ENCODE data around the gene ESR1.

Gene ESR1

DNA sequence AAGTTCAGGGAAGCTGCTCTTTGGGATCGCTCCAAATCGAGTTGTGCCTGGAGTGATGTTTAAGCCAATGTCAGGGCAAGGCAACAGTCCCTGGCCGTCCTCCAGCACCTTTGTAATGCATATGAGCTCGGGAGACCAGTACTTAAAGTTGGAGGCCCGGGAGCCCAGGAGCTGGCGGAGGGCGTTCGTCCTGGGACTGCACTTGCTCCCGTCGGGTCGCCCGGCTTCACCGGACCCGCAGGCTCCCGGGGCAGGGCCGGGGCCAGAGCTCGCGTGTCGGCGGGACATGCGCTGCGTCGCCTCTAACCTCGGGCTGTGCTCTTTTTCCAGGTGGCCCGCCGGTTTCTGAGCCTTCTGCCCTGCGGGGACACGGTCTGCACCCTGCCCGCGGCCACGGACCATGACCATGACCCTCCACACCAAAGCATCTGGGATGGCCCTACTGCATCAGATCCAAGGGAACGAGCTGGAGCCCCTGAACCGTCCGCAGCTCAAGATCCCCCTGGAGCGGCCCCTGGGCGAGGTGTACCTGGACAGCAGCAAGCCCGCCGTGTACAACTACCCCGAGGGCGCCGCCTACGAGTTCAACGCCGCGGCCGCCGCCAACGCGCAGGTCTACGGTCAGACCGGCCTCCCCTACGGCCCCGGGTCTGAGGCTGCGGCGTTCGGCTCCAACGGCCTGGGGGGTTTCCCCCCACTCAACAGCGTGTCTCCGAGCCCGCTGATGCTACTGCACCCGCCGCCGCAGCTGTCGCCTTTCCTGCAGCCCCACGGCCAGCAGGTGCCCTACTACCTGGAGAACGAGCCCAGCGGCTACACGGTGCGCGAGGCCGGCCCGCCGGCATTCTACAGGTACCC, at the start of gene ESR1:
Gene ESR1, plus strand, starts transcription at position 170 of the 858 bp plus-strand sequence. Its CDS starts 231 bp downstream, at position 401.
- DNase-seq, result no peak

DNA sequence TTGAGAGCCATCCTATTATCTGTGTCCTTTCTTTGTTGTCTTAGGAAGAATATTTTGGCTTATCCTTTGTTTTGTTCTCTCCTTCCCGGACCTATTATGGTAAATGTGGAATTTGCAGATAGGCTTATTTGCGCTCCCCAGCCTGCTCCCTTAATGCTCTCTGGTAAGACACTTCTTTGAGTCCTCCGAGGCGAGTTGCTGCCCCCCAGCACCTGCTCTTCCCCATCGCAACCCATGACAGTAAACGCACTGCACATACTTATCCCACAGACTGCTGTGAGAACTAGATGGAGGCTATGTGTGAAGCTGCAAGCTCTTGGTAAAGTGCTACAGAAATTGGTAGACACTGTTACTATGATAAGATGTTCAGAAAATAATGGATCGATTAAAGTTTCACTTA, 47.0 kb upstream of the ESR1 start:
- DNase-seq, result no peak

DNA sequence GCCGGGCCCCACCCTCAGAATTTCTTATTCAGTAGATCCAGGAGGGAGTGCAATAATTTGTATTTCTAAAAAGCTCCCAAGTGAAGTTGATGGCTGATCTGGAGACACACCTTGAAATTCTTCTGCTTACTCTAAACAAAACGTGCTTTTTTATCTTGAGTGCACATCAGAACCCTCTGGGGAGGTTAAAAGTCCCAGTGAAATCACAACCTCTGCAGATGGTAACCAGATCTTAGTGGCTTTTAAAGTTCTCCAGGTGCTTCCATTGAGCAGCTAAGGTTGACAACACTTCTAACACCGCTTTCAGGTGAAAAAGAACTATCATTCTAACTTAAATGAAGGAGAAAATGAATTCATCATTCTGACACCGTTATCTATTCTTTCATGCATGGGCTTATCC, 45.6 kb upstream of the ESR1 start:
- DNase-seq, result no peak

DNA sequence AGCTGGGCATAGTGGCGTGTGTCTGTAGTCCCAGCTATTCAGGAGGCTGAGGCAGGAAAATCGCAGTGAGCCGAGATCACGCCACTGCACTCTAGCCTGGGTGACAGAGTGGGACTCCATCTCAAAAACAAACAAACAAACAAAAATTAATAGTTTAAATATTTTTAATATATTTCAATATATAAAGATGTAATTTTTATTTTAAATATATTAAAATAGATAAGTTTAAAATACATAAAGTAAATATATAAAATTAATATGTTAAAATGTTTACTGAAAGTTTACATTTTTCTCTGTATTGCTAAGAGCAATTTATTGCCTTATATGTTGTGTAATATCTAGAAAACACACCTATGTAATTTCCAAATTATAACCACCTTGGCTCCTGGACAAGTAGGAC, 44.7 kb upstream of the ESR1 start:
- no peak for DNase-seq

DNA sequence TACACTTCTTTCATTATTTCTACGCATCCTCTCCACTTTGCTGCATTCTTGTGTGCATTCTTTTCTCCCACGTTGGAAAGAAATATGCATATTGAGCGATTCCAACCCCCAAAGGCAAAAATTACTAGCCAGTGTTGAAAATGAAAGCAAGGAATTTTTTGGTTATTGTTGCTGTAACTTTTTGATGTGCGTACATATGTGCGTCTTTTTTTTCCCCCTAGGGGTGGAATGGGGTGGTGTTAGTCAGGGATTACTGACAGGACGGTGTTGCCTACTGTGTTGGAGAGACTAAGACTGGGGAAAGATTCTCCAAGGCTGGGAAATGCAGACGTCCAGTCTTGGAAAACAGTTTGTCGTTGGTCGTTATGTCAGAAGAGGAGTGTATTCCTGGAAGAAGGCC, 44.2 kb upstream of the ESR1 start:
- no peak for DNase-seq

DNA sequence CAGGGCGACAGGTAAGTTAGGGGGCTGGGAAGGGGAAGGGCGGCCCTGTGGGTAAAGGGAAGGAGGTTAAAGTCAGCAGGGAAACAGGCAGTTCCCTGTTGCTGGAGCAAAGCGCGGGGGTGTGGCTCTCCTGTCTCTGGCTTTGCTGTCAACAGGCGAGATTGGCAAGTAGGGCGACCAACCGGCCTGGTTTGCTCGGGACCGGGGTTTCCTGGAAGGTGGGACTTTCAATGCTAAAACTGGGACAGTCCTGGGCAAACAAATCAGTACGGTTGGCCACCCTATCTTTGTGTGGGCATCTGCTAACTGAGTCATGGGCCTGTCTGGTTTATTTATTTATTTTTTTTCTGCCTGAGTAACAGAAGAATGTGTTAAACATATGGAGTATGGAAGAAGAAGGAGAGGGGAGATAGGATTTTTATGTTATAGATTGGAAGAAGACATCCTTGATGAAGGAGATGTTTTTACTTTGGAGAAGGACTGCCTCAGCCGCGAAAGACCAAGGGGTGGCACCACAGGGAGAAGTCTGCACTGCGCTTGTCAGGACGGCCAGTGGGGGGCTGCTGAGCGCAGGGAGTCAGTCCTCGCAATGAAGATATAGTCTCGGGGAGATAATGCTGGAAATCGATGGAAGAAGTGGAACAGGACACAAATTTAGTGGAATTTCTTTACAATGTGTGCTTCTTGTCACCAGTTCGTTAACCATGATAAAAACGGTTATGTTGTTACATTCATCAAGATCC, 43.4 kb upstream of the ESR1 start:
- no peak for DNase-seq

DNA sequence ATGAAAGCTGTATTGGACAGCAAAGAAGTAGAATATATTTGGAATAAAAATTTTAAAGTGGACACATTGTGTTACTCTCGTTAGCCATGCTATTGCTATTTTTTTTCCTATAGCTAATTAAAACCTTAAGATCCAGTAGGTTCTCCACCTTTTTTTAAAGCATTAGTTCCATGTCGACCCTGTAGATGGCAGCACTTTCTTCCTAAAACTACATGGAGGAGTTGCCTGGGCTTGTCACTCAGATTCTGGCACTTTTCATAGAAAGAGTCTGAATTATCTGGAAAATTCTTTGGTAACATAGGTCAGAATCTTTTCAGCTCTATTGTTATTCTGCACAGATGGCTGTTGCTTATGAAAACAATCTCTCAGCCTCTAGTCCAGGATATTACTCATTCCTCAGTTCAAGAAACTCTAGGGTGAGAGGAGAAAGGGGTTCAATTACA, 42.0 kb upstream of the ESR1 start:
- peak; percentile 22 for DNase-seq

DNA sequence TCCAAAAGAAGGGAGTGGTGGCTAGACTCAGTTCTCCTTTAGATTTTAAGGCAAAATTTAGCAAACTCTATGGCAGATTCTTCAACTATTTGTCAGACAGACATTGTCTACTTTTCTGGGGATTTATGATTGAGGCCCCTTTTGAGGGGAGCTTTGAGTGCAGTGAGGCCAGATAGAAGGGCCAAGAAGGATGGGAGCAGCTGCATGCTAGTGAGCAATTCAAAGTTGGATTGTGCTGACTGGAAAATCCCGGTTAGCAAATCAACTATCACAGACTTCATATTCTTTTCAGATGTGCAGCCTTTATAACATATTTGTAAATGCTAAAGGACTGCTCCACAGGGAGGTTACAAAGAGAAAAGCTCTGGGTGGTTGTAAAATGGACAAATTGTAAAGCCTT, 35.0 kb upstream of the ESR1 start:
- DNase-seq, result no peak

DNA sequence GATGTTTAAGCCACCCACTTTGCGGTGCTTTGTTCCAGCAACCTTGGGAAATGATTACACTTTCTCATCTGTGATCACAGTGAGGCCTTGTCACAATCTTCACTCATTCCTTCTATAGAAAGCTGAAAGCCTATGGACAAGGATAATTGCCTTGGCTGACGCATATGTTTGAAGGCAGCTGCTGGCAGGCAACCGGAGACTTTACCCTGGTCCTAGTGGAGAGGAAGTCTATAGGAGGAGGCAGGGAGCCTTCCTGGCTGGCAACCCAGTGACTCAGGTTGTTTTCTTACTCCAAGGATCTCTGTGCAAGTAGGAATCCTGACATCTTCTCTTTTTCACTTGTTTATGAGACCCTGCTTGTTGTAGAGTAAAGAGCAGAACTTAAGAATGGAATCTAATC, 34.1 kb upstream of the ESR1 start:
- DNase-seq, result no peak

DNA sequence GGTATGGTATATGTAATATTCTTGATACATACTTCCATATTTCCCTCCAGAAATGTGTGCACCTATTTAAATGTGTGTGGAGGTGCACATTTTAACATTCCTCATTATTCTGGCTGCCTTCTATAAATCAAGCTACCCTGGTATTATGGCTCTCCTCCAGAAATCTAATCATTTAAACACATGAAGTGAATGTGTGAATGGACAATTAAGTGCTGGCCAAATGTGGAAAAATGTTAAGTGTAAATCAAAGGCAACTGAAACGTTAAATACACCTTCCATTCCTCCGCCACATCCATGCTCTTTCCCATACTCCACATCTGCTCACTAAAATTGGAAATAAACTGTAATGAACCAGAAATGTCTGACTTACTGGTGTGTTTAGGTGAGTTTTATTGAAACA, 24.9 kb upstream of the ESR1 start:
- no peak for DNase-seq

DNA sequence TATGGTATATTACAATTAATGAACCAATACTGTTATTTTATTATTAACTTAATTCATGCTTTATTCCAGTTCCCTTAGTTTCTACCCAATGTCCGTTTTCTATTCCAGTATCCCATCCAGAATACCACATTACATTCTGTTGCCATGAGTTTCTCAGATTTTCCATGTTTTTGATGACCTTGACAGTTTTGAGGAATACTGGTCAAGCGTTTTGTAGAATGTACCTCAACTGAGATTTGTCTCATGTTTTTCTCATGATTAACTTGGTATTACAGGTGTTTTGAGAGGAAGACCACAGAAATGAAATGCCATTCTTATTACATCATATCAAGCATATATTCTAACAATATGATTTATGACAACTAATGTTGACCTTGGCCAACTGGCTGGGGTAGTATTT, 23.8 kb upstream of the ESR1 start:
- DNase-seq, result no peak

DNA sequence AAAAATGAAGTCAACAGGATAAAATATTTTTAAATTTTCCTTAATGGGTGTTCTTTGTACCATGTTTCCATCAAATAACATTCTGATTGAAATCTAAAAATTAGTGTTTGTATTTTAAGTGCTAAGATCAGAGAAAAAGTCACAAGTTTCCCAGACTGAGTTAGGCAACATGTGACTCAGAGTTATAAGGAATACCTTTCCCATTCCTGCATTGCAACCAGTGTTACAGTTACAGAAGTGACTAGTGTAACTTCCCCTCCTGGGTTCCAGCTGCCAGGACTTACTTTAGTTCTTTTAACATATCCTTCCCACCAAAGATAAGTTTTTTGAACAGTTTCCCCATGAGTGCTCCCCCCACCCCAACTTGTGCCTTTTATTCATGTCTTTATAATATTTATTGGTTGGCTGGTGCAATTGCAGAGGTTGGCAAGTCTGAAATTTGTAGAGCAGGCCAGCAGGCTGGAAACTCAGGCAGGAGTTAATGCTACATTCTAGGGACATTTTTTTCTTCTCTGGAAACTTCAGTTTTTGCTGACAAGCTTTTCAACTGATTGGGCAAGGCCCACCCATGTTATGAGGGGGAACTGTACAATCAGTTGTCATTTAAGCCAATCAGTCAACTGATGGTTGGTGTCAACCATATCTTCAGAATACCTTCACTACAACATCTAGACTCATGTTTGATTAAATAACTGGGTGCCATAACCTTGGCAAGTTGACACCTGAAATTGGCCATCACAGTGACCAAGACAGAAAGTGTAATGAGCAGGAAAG, 22.9 kb upstream of the ESR1 start:
- DNase-seq, result no peak

DNA sequence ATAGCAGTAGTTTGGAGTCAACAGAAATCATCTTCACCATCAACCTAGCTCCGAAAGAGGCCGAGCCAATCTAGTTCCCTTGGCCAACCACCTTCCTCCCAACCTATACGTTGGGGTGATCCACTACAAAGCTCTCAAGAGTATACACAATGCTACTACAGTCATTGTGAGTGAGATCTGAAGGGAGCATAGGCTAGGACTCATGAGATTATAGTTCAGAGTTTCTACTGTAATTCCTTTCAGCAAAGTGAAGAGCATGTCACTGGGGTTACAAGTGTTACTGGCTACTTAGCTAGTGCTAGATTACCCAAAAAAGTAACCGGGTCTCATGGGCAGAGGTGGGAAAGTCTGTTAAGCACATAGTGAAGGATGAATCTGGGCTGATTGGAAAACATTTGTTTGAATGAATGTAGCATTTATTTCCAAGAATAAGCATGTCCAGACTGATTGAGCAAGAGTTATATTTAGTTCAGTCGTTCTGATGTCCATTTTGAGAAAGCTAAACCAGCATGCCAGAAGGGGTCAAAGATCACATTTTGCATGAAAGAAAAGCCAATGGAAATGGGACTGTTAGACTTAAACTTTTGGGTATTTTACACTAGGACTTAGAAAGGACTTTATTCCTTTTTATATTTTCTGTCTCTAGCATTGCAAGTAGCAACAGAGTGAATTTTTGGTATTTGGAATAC, 10.5 kb upstream of the ESR1 start:
- no peak for DNase-seq

DNA sequence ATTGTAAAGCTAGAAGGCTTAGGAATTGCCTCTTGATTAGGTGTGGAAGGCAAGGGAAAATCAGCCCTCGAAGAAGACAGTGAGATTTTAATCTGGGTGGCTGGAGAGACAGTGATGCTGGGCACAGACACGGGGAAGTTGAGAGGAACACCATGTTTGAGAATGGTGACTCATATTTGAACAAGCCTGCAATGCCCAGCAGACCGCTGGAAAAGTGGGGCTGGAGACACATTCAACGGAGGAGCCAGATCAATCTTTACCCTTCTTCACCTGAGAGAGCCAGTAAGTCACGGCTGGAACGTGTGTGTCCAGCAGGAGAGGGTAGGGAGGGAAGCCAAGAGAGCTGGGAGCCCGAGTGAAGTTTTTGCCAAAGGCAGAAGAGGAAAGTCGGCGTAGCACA, 3.7 kb upstream of the ESR1 start:
- DNase-seq, result no peak

DNA sequence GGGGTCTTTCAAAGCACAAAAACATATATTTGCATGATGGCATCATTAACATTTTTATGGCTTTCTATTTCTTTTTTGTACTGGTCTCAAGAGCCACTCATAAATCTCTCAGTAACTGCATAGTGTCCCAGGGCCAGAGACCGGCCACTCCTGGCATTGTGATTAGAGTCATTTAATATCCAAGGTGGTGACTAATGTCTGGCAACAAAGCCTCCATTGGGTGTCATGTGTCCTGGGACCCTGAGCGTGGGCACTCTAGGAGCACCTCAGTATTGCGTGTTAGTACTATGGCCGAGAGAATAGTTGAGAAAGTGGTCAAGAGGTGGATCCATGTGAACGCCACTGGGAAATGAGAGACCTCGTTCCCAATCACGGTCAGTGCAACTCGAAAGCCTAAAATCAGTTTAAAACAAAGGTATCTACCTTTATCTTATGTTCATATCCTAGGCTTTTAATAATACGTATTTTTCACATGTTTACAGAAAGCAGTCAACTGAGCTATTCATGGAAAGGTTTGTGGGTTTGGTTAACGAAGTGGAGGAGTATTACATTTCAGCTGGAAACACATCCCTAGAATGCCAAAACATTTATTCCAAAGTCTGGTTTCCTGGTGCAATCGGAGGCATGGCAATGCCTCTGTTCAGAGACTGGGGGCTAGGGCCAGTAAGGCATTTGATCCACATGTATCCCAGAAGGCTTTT, 2.7 kb upstream of the ESR1 start:
- DNase-seq, result no peak

DNA sequence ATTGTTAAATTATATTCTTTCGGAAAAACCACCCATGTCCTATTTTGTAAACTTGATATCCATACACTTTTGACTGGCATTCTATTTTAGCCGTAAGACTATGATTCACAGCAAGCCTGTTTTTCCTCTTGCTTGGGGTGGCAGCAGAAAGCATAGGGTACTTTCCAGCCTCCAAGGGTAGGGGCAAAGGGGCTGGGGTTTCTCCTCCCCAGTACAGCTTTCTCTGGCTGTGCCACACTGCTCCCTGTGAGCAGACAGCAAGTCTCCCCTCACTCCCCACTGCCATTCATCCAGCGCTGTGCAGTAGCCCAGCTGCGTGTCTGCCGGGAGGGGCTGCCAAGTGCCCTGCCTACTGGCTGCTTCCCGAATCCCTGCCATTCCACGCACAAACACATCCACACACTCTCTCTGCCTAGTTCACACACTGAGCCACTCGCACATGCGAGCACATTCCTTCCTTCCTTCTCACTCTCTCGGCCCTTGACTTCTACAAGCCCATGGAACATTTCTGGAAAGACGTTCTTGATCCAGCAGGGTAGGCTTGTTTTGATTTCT, 2.1 kb upstream of the ESR1 start:
- no peak for DNase-seq

DNA sequence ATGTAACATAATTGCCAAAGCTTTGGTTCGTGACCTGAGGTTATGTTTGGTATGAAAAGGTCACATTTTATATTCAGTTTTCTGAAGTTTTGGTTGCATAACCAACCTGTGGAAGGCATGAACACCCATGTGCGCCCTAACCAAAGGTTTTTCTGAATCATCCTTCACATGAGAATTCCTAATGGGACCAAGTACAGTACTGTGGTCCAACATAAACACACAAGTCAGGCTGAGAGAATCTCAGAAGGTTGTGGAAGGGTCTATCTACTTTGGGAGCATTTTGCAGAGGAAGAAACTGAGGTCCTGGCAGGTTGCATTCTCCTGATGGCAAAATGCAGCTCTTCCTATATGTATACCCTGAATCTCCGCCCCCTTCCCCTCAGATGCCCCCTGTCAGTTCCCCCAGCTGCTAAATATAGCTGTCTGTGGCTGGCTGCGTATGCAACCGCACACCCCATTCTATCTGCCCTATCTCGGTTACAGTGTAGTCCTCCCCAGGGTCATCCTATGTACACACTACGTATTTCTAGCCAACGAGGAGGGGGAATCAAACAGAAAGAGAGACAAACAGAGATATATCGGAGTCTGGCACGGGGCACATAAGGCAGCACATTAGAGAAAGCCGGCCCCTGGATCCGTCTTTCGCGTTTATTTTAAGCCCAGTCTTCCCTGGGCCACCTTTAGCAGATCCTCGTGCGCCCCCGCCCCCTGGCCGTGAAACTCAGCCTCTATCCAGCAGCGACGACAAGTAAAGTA, 547 bp upstream of the ESR1 start:
- DNase-seq, result no peak

DNA sequence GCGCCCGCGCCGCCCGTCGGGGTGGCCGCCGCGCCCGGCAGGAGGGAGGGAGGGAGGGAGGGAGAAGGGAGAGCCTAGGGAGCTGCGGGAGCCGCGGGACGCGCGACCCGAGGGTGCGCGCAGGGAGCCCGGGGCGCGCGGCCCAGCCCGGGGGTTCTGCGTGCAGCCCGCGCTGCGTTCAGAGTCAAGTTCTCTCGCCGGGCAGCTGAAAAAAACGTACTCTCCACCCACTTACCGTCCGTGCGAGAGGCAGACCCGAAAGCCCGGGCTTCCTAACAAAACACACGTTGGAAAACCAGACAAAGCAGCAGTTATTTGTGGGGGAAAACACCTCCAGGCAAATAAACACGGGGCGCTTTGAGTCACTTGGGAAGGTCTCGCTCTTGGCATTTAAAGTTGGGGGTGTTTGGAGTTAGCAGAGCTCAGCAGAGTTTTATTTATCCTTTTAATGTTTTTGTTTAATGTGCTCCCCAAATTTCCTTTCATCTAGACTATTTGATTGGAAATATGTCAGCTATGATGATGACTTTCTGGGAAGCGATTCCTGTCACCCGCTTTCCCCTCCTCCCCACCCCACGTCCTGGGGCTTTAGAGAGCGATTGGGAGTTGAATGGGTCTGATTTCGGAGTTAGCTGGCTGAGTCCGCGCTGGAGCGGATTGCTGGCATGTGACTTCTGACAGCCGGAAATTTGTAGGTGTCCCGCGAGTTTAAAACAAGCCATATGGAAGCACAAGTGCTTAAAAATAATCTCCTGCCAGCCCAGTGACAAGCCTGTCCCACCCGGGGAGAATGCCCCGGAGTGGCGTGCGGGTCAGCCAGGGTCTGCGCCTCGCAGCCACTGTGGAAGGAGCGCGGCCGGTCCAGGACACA, 1.1 kb downstream of the ESR1 start:
- DNase-seq, result no peak

DNA sequence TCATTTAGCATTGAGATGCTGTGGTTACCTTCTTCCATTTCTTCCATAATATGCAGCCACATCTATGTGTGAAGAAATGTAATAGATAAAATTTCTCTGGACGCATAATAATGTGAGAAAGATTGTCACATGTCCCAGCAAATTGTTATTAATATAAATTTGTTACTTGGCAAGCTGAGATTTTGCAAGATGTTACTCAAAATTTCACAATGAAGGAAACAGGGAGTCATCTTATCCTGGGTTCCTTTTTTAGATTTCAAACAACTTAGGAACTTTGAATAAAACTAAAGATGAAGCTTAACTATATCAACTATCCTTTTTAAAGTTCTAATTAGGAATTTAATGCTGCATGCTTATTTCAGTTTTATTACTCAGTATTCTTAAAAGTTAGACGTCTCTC, 3.6 kb downstream of the ESR1 start:
- no peak for DNase-seq

DNA sequence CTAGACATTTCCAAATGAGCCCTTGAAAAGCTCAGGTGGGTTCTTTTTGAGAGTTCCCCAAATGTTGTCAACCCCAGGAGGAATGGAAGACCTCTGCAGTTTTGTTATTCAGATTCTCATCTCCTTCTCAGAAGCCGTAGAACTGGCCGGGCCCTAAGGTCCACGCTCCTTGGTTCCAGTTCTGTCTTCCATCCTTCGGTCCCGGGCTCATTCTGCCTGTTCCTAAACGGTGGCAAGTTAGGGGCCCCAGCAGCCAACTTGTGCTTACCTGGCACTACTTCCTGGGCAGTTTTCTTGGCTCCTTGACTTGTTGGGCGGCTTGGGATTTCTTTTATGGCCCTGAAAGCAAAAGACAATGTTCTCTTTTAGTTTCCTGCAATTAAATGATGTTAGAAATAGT, 6.4 kb downstream of the ESR1 start:
- no peak for DNase-seq
